MM.1S (cell line): ENCODE data around the gene ANKHD1.

Source experiments
- EZH2 ChIP-seq: fragments of 300-600 bp; sonication (generic); optimal IDR thresholded peaks from 2 replicates; pipeline ENCODE3; 2017; ENCODE audit warnings: low read depth, mild to moderate bottlenecking, antibody characterized with exemption, low read length, mixed read lengths
- TF ChIP-seq, protein P1 (sequence below): fragments of 300-600 bp; sonication (generic); IDR thresholded peaks from 2 replicates; pipeline ENCODE4 v1.5.1; 2016; ENCODE audit warnings: antibody characterized with exemption, low read length, mixed read lengths

DNA sequence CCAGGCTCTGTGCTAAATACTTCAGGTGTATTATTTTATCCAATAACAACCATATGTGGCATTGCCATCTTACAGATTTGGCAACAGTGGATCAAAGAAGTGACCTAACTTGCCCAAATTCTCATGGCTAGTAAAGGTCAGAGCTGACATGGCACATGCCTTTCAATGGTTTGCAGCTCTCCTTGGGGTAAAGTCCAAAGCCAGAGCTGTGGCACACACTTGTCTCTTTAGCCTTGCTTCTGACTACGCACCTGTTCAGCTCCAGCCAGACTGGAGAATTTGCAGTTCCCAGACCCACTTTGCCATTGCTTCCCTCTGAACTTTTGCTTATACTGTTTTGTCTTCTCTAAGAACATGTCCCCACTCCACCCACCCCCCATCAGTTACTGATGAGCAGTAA lies 168.9 kb downstream of the ANKHD1 start:
- TF ChIP-seq, protein P1, sequence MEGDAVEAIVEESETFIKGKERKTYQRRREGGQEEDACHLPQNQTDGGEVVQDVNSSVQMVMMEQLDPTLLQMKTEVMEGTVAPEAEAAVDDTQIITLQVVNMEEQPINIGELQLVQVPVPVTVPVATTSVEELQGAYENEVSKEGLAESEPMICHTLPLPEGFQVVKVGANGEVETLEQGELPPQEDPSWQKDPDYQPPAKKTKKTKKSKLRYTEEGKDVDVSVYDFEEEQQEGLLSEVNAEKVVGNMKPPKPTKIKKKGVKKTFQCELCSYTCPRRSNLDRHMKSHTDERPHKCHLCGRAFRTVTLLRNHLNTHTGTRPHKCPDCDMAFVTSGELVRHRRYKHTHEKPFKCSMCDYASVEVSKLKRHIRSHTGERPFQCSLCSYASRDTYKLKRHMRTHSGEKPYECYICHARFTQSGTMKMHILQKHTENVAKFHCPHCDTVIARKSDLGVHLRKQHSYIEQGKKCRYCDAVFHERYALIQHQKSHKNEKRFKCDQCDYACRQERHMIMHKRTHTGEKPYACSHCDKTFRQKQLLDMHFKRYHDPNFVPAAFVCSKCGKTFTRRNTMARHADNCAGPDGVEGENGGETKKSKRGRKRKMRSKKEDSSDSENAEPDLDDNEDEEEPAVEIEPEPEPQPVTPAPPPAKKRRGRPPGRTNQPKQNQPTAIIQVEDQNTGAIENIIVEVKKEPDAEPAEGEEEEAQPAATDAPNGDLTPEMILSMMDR, result no peak
- TF ChIP-seq EZH2, result no peak
